H1 (cell line): ENCODE data around the gene CFAP58. TPM values are rescaled to one million over a fixed set of nuclear protein-coding genes. Genes with fewer than 3 reads are reported as not detected.

ENCODE experiments used
- CTCF ChIA-PET: fragments of 300-600 bp; sonication (Branson Sonifier 250); formaldehyde crosslinking; loops from one replicate; lab custom pipeline; 2021; ENCODE audit not compliant: partially characterized antibody; lab: Charles Lee
- POLR2A ChIA-PET: fragments of 300-600 bp; sonication (Branson Sonifier 250); formaldehyde crosslinking; loops from one replicate; lab custom pipeline; 2021; ENCODE audit warnings: inconsistent platforms; ENCODE audit not compliant: partially characterized antibody; lab: Charles Lee
- DNase-seq, 2 experiments: peaks; one replicate each; pipeline versions ENCODE4 v3.0.0 to v3.0.0-alpha.2; 2010 to 2022; ENCODE audit warnings: low spot score in 2 of 2, low read depth in 1 of 2, mixed read lengths in 1 of 2
- FAIRE-seq: peaks from 2 replicates; lab custom pipeline; 2011; peaks lifted over from hg19 to GRCh38; lab: Jason Lieb, UNC
- H2AFZ ChIP-seq: 2 replicates; pipeline ENCODE4 v1.8.1; 2012; ENCODE audit warnings: low read length, inconsistent platforms
- H2AK5ac ChIP-seq: 2 replicates; pipeline ENCODE4 v1.6.1; 2013; ENCODE audit warnings: low read depth, low read length
- H2BK120ac ChIP-seq: replicated peaks from 2 replicates; pipeline ENCODE3; 2013; ENCODE audit warnings: low read depth, low read length, inconsistent platforms
- H2BK12ac ChIP-seq: 2 replicates; pipeline ENCODE4 v1.6.1; 2013; ENCODE audit warnings: low read depth, low read length
- H2BK15ac ChIP-seq: 2 replicates; pipeline ENCODE4 v1.6.1; 2013; ENCODE audit warnings: low read length
- H2BK20ac ChIP-seq: 2 replicates; pipeline ENCODE4 v1.6.1; 2013; ENCODE audit warnings: low read length
- H2BK5ac ChIP-seq: 2 replicates; pipeline ENCODE4 v1.6.1; 2013; ENCODE audit warnings: low read depth, low read length
- H3K14ac ChIP-seq: 2 replicates; pipeline ENCODE4 v1.6.1; 2013; ENCODE audit warnings: inconsistent platforms; ENCODE audit not compliant: insufficient read length
- H3K18ac ChIP-seq: 2 replicates; pipeline ENCODE4 v1.6.1; 2013; ENCODE audit warnings: low read length; ENCODE audit errors: extremely low read depth
- H3K23ac ChIP-seq: 2 replicates; pipeline ENCODE4 v1.6.1; 2013; ENCODE audit warnings: inconsistent platforms; ENCODE audit not compliant: insufficient read length
- H3K23me2 ChIP-seq: 2 replicates; pipeline ENCODE4 v1.6.1; 2013; ENCODE audit warnings: low read depth, low read length
- H3K27ac ChIP-seq: 2 replicates; pipeline ENCODE4 v1.6.1; 2011; ENCODE audit warnings: low read depth, low read length, inconsistent platforms
- H3K27me3 ChIP-seq, 4 experiments: replicated peaks in 1 of 4; 1 replicate in 1 of 4; 2 replicates in 3 of 4; pipeline versions ENCODE4 v1.6.1 to v1.8.1; 2011 to 2013; ENCODE audit warnings: low read length in 3 of 4, mild to moderate bottlenecking in 3 of 4, inconsistent platforms in 2 of 4, mixed read lengths in 2 of 4, moderate library complexity in 1 of 4; ENCODE audit not compliant: control insufficient read depth in 3 of 4, insufficient read depth in 3 of 4; ENCODE audit errors: extremely low read depth in 1 of 4
- H3K36me3 ChIP-seq, 4 experiments: 2 replicates each; pipeline versions ENCODE4 v1.6.1 to v1.8.1; 2011 to 2013; ENCODE audit warnings: mild to moderate bottlenecking in 4 of 4, low read length in 3 of 4, moderate library complexity in 2 of 4, control low read depth in 1 of 4, inconsistent platforms in 1 of 4; ENCODE audit not compliant: insufficient read depth in 4 of 4, control insufficient read depth in 2 of 4
- H3K4ac ChIP-seq: replicated peaks from 2 replicates; pipeline ENCODE3; 2013; ENCODE audit warnings: low read length, low read depth, mixed read lengths, inconsistent platforms; ENCODE audit not compliant: insufficient read length
- H3K4me1 ChIP-seq, 4 experiments: replicated peaks in 1 of 4; 1 replicate in 1 of 4; 2 replicates in 3 of 4; pipeline versions ENCODE4 v1.6.1 to v1.8.1; 2011 to 2013; ENCODE audit warnings: low read length in 3 of 4, inconsistent platforms in 2 of 4, mixed read lengths in 1 of 4; ENCODE audit not compliant: insufficient read depth in 4 of 4, control insufficient read depth in 3 of 4
- H3K4me2 ChIP-seq, 2 experiments: 2 replicates each; pipeline versions ENCODE4 v1.6.1 to v1.8.1; 2011 to 2013; ENCODE audit warnings: low read depth in 2 of 2, low read length in 2 of 2, control low read depth in 1 of 2, inconsistent platforms in 1 of 2, mild to moderate bottlenecking in 1 of 2; ENCODE audit not compliant: insufficient read depth in 1 of 2
- H3K4me3 ChIP-seq, 4 experiments: fragments of 200-600, 300-600 bp in 1 of 4; sonication (generic), shearing (Covaris generic), sonication (Bioruptor Twin) in 1 of 4; 2 replicates each; pipeline versions ENCODE4 v1.5.1 to v1.8.1; 2011 to 2016; ENCODE audit warnings: low read length in 4 of 4, low read depth in 3 of 4, control low read depth in 2 of 4, inconsistent platforms in 2 of 4, mild to moderate bottlenecking in 2 of 4, mixed read lengths in 1 of 4, moderate library complexity in 1 of 4; ENCODE audit not compliant: insufficient read depth in 2 of 4; ENCODE audit errors: extremely low read depth in 1 of 4
- H3K56ac ChIP-seq: replicated peaks from 2 replicates; pipeline ENCODE3; 2013; ENCODE audit warnings: low read depth, mild to moderate bottlenecking, mixed read lengths, low read length, inconsistent platforms; ENCODE audit not compliant: insufficient read length
- H3K79me1 ChIP-seq: 2 replicates; pipeline ENCODE4 v1.6.1; 2013; ENCODE audit warnings: low read depth, low read length, control low read depth
- H3K79me2 ChIP-seq, 2 experiments: 2 replicates each; pipeline versions ENCODE4 v1.6.1 to v1.8.1; 2012 to 2013; ENCODE audit warnings: low read length in 2 of 2, mild to moderate bottlenecking in 2 of 2, inconsistent platforms in 1 of 2; ENCODE audit not compliant: insufficient read depth in 2 of 2, control insufficient read depth in 1 of 2
- H3K9ac ChIP-seq, 4 experiments: replicated peaks in 1 of 4; 1 replicate in 1 of 4; 2 replicates in 3 of 4; pipeline versions ENCODE4 v1.6.1 to v1.8.1; 2011 to 2013; ENCODE audit warnings: low read depth in 3 of 4, low read length in 3 of 4, control low read depth in 2 of 4, mild to moderate bottlenecking in 2 of 4, moderate library complexity in 2 of 4, inconsistent platforms in 1 of 4; ENCODE audit errors: extremely low read depth in 1 of 4
- H3K9me3 ChIP-seq, 2 experiments: 2 replicates each; pipeline versions ENCODE4 v1.6.1 to v1.8.1; 2012 to 2013; ENCODE audit warnings: mild to moderate bottlenecking in 2 of 2, moderate library complexity in 2 of 2, control low read depth in 1 of 2, inconsistent platforms in 1 of 2, low read depth in 1 of 2, low read length in 1 of 2, mixed read lengths in 1 of 2; ENCODE audit not compliant: insufficient read depth in 2 of 2
- H4K20me1 ChIP-seq, 2 experiments: replicated peaks in 1 of 2; 2 replicates each; pipeline versions ENCODE3 to v1.8.1; 2011 to 2013; ENCODE audit warnings: inconsistent platforms in 2 of 2, low read length in 2 of 2, mild to moderate bottlenecking in 1 of 2; ENCODE audit not compliant: insufficient read depth in 2 of 2, control insufficient read depth in 1 of 2
- H4K5ac ChIP-seq: 2 replicates; pipeline ENCODE4 v1.6.1; 2013; ENCODE audit warnings: low read length, low read depth, mixed read lengths, inconsistent platforms; ENCODE audit not compliant: insufficient read length
- H4K8ac ChIP-seq: 2 replicates; pipeline ENCODE4 v1.8.0; 2013; ENCODE audit warnings: mild to moderate bottlenecking, moderate library complexity, low read length, inconsistent platforms; ENCODE audit not compliant: insufficient read depth; ENCODE audit errors: extremely low read depth
- H4K91ac ChIP-seq: replicated peaks from 2 replicates; pipeline ENCODE3; 2013; ENCODE audit warnings: low read length, mixed read lengths, inconsistent platforms; ENCODE audit not compliant: insufficient read length
- SIRT6 ChIP-seq: IDR thresholded peaks from one replicate; pipeline ENCODE4 v1.7.1; 2012; ENCODE audit warnings: low read length, inconsistent platforms
- WGBS, 2 experiments: shearing (Covaris generic) in 1 of 2; methylation state at CpG; one replicate each; pipeline versions ENCODE4 v1.1.6 to v1.1.7; 2013 to 2015; ENCODE audit warnings: low lambda C conversion rate in 2 of 2, mixed read lengths in 2 of 2, inconsistent platforms in 1 of 2, low coverage in 1 of 2, missing lambda C conversion rate in 1 of 2; ENCODE audit not compliant: insufficient replicate concordance in 2 of 2, insufficient coverage in 1 of 2, insufficient read length in 1 of 2; ENCODE audit errors: extremely low coverage in 1 of 2, missing lambda C conversion rate in 1 of 2; 5-methylcytosine and 5-hydroxymethylcytosine counted together
- polyA plus RNA-seq, 7 experiments: library from polyadenylated mRNA; depleted of rRNA in 3 of 7; stranded (reverse) in 5 of 7; unstranded in 2 of 7; fragments of >200 nt in 5 of 7; fragments of 200-250 nt in 2 of 7; gene quantifications; 1 replicate in 5 of 7; 2 replicates in 1 of 7; 4 replicates in 1 of 7; pipeline versions ENCODE4 v1.2.1 to v1.2.3, GENCODE V29; 2011 to 2013; ENCODE audit warnings: missing spikeins in 2 of 7, mixed read lengths in 2 of 7
- total RNA-seq: library from RNA; stranded (reverse); fragmentation: NEBNext Ultra II Directional; extraction: Animal tissue kit (Norgen Biotek cat#: 25700); gene quantifications from 2 replicates; pipeline ENCODE4 v1.2.1, GENCODE V29; 2021

CFAP58 gene
- total and polyA plus RNA-seq, 2 of the 8 experiments (the other 6 are each of a cell fraction or from before 2014, with no cell fraction given), result 0.32 to 0.71 TPM

DNA sequence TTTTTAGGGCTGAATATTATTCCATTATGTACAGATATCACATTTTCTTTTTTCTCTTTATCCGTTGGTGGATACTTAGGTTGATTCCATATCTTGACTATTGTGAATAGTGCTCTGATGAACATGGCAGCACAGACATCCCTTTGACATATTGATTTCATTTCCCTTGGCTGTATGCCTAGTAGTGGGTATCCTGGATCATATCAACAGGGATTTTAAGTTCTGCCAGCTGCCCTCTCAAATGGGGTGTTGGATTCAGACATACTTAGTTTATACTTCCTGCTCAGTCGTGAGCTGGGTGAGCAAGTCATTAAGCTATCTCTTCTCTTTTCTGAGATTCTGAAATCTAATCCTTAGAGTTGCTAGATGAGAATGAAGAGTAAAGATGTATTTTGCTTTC, 147.8 kb downstream of the CFAP58 start:
- Histone ChIP-seq H2BK120ac (no peak overlapping the region), H3K79me2 (no peaks in the 10 kb centered on the region), H3K79me1 (no peaks in the 10 kb centered on the region), H3K56ac (no peak overlapping the region), H3K4me2 (no peak overlapping the region), H3K23me2 (no peaks in the 10 kb centered on the region), H3K27me3 (no peaks in the 10 kb centered on the region), H3K18ac (no peak overlapping the region), H2AK5ac (no peak overlapping the region), H4K8ac (no peak overlapping the region), H2BK15ac (no peak overlapping the region), H2AFZ (no peak overlapping the region), H3K27ac (no peak overlapping the region), H4K91ac (no peak overlapping the region), H3K4ac (no peak overlapping the region), H3K4me1 (peaks cover 0 to 8% (median 5%) of the 10 kb centered on the region in 4 experiments; a peak in 5 of 7 replicates), H3K9ac (no peak overlapping the region), H3K36me3 (no peaks in the 10 kb centered on the region), H3K14ac (no peak overlapping the region), H3K9me3 (no peaks in the 10 kb centered on the region), H4K5ac (no peak overlapping the region), H2BK5ac (no peak overlapping the region), H3K23ac (no peak overlapping the region), H2BK20ac (no peak overlapping the region), H2BK12ac (no peak overlapping the region), H4K20me1 (no peaks in the 10 kb centered on the region), H3K4me3 (no peak overlapping the region)
- CTCF ChIA-PET, result interaction anchor here (0.6 to 2.6 kb wide), 5 partner anchors 14 to 209 kb away, joined by 3 to 11 read pairs (median 5); no protein-coding TSS in a partner anchor
- FAIRE-seq, result no peak
- no peak for TF ChIP-seq SIRT6
- POLR2A ChIA-PET, result no interaction called here
- DNase-seq, result no peak
- 84% methylated on average over 2 of the region's 2 CpGs; no CpG with 5 or more reads in 1 of the 2 experiments for WGBS, 2 experiments
